SK-N-SH treated with all-trans-retinoic acid at 6 μM for 48 hours (cell line): ENCODE data around the gene GCNT2.
"Not testable (repeated sequence)": the region's sequence is repeated elsewhere in the genome, so short reads cannot be mapped to it uniquely, and the experiment has no call there.

Experiments
- ATAC-seq: fragments of 200-7000 bp; cut with Tn5 transposase; 3 replicates; pipeline ENCODE4 v1.9.1; 2020; ENCODE audit warnings: mild to moderate bottlenecking, moderate library complexity
- ARNTL ChIP-seq: fragments of 450-650 bp; formaldehyde crosslinking; IDR thresholded peaks from 2 replicates; pipeline ENCODE4 v1.5.0; 2020; ENCODE audit warnings: low read depth, mild to moderate bottlenecking, moderate library complexity, borderline replicate concordance
- BACH2 ChIP-seq: fragments of 250-450 bp; sonication (Bioruptor Pico); IDR thresholded peaks from 2 replicates; pipeline ENCODE4 v1.9.0; 2021; ENCODE audit warnings: mild to moderate bottlenecking, borderline replicate concordance
- CREB5 ChIP-seq: fragments of 250-450 bp; sonication (Bioruptor Pico); IDR thresholded peaks from 2 replicates; pipeline ENCODE4 v1.5.1; 2020; ENCODE audit warnings: low read depth, mild to moderate bottlenecking, moderate library complexity
- CSDC2 ChIP-seq: fragments of 250-450 bp; sonication (Bioruptor Pico); IDR thresholded peaks from 2 replicates; pipeline ENCODE4 v1.5.0; 2020; ENCODE audit warnings: mild to moderate bottlenecking, moderate library complexity
- ESRRG ChIP-seq: fragments of 250-450 bp; sonication (Bioruptor Pico); IDR thresholded peaks from 2 replicates; pipeline ENCODE4 v1.6.1; 2021; ENCODE audit warnings: mild to moderate bottlenecking
- GLIS3 ChIP-seq: fragments of 250-450 bp; sonication (Bioruptor Pico); IDR thresholded peaks from 2 replicates; pipeline ENCODE4 v1.5.0; 2020; ENCODE audit warnings: mild to moderate bottlenecking, moderate library complexity
- ISL1 ChIP-seq: fragments of 250-450 bp; sonication (Bioruptor Pico); IDR thresholded peaks from 2 replicates; pipeline ENCODE4 v2.1.2; 2022; ENCODE audit warnings: mild to moderate bottlenecking, moderate library complexity
- OSR1 ChIP-seq: fragments of 250-450 bp; sonication (Bioruptor Pico); IDR thresholded peaks from 2 replicates; pipeline ENCODE4 v1.8.0; 2022; ENCODE audit warnings: moderate library complexity, mild to moderate bottlenecking, inconsistent platforms
- PATZ1 ChIP-seq: fragments of 250-450 bp; sonication (Bioruptor Pico); IDR thresholded peaks from 2 replicates; pipeline ENCODE4 v1.8.0; 2020; ENCODE audit warnings: mild to moderate bottlenecking, moderate library complexity, borderline replicate concordance
- POU6F1 ChIP-seq: fragments of 250-450 bp; sonication (Bioruptor Pico); IDR thresholded peaks from 2 replicates; pipeline ENCODE4 v1.8.0; 2021; ENCODE audit warnings: low read depth, mild to moderate bottlenecking, moderate library complexity, borderline replicate concordance
- PPARA ChIP-seq: fragments of 250-450 bp; sonication (Bioruptor Pico); IDR thresholded peaks from 2 replicates; pipeline ENCODE4 v1.5.0; 2020; ENCODE audit warnings: mild to moderate bottlenecking, borderline replicate concordance
- RARB ChIP-seq: fragments of 250-450 bp; sonication (Bioruptor Pico); IDR thresholded peaks from 2 replicates; pipeline ENCODE4 v1.8.0; 2021; ENCODE audit warnings: mild to moderate bottlenecking, moderate library complexity
- SNAI2 ChIP-seq: fragments of 250-450 bp; sonication (Bioruptor Pico); IDR thresholded peaks from 2 replicates; pipeline ENCODE4 v1.5.0; 2020; ENCODE audit warnings: mild to moderate bottlenecking, moderate library complexity
- TCF4 ChIP-seq: fragments of 250-450 bp; sonication (Bioruptor Pico); IDR thresholded peaks from 2 replicates; pipeline ENCODE4 v1.8.0; 2021; ENCODE audit warnings: mild to moderate bottlenecking, moderate library complexity, borderline replicate concordance
- TSHZ2 ChIP-seq: fragments of 250-450 bp; sonication (Bioruptor Pico); IDR thresholded peaks from 2 replicates; pipeline ENCODE4 v1.5.0; 2020; ENCODE audit warnings: mild to moderate bottlenecking, moderate library complexity
- ZC3H10 ChIP-seq: fragments of 250-450 bp; sonication (Bioruptor Pico); IDR thresholded peaks from 2 replicates; pipeline ENCODE4 v1.5.1; 2021; ENCODE audit warnings: mild to moderate bottlenecking, moderate library complexity
- ZFP3 ChIP-seq: fragments of 250-450 bp; sonication (Bioruptor Pico); IDR thresholded peaks from 2 replicates; pipeline ENCODE4 v1.5.0; 2020; ENCODE audit warnings: mild to moderate bottlenecking, moderate library complexity
- ZNF565 ChIP-seq: fragments of 450-650 bp; formaldehyde crosslinking; conservative IDR thresholded peaks from 2 replicates; pipeline ENCODE4 v1.5.0; 2020; ENCODE audit warnings: low read depth, mild to moderate bottlenecking, moderate library complexity
- ZNF70 ChIP-seq: fragments of 450-650 bp; formaldehyde crosslinking; IDR thresholded peaks from 2 replicates; pipeline ENCODE4 v1.5.0; 2020; ENCODE audit warnings: mild to moderate bottlenecking, moderate library complexity
- ZNF8 ChIP-seq: fragments of 450-650 bp; formaldehyde crosslinking; IDR thresholded peaks from 2 replicates; pipeline ENCODE4 v1.5.0; 2020; ENCODE audit warnings: mild to moderate bottlenecking, moderate library complexity

GCNT2 gene

GRCh38 chr6:10597499-10598001 lies 76.4 kb downstream of the GCNT2 start (continued):
- no peak for TF ChIP-seq TCF4 (CRISPR knock-in tag)

- peak; percentile 22; the same call in 1 of the 3 replicates for ATAC-seq
- no peak for TF ChIP-seq TSHZ2 (CRISPR knock-in tag)
- TF ChIP-seq ZC3H10 (CRISPR knock-in tag), result no peak
- TF ChIP-seq TCF4 (CRISPR knock-in tag), result no peak
- TF ChIP-seq POU6F1, result no peak
- TF ChIP-seq ISL1, result no peak
- no peak for TF ChIP-seq SNAI2 (CRISPR knock-in tag)
- TF ChIP-seq ZNF8, result no peak
- TF ChIP-seq CREB5 (CRISPR knock-in tag), result no peak
- TF ChIP-seq RARB (CRISPR knock-in tag), result no peak
- TF ChIP-seq PPARA (CRISPR knock-in tag), result no peak
- TF ChIP-seq ESRRG, result no peak
- TF ChIP-seq GLIS3 (CRISPR knock-in tag), result no peak
- no peak for TF ChIP-seq CSDC2 (CRISPR knock-in tag)
- no peak for TF ChIP-seq OSR1
- TF ChIP-seq ZNF70 (CRISPR knock-in tag), result no peak
- TF ChIP-seq ZNF565 (CRISPR knock-in tag), result no peak
- no peak for TF ChIP-seq ZFP3
- TF ChIP-seq, all 23 proteins: peak for 0
Observed at GRCh38 chr6:10598084-10598960, 77.2 kb downstream of the GCNT2 start.

GRCh38 chr6:10599046-10599445 lies 77.9 kb downstream of the GCNT2 start:
- no peak for ATAC-seq
- TF ChIP-seq TCF4 (CRISPR knock-in tag) (no peak), ESRRG (no peak), ZC3H10 (CRISPR knock-in tag) (no peak), TSHZ2 (CRISPR knock-in tag) (no peak), RARB (CRISPR knock-in tag) (no peak), PATZ1 (CRISPR knock-in tag) (no peak), ZNF565 (CRISPR knock-in tag) (no peak), ZNF8 (no peak), GLIS3 (CRISPR knock-in tag) (no peak), BACH2 (CRISPR knock-in tag) (no peak), ARNTL (CRISPR knock-in tag) (no peak), ZFP3 (no peak), CREB5 (CRISPR knock-in tag) (no peak), ZNF70 (CRISPR knock-in tag) (no peak), OSR1 (no peak), CSDC2 (CRISPR knock-in tag) (no peak)
- TF ChIP-seq, all 23 proteins: peak for 0

GRCh38 chr6:10600681-10601080 lies 79.5 kb downstream of the GCNT2 start:
- ATAC-seq, result not testable (repeated sequence)
